HFFc6 (cell line): ENCODE results near the gene SMIM11. TPM values are rescaled to one million over a fixed set of nuclear protein-coding genes. Genes with fewer than 3 reads are reported as not detected.
A peak's percentile ranks its signal among the peaks of the same experiment; 100 is the strongest.
"Not testable (repeated sequence)": the region's sequence is repeated elsewhere in the genome, so short reads cannot be mapped to it uniquely, and the experiment has no call there.

ENCODE experiments used
- DNase-seq: peaks from one replicate; pipeline ENCODE4 v3.0.0-alpha.2; 2018
- H3K27ac Mint-ChIP-seq: 2 replicates; pipeline ENCODE4 v1.8.0; 2020; ENCODE audit warnings: mild to moderate bottlenecking, mixed read lengths
- H3K27me3 Mint-ChIP-seq: 2 replicates; pipeline ENCODE4 v1.8.0; 2021; ENCODE audit warnings: mild to moderate bottlenecking, moderate library complexity, mixed read lengths; ENCODE audit not compliant: insufficient read depth
- H3K36me3 Mint-ChIP-seq: 2 replicates; pipeline ENCODE4 v1.8.0; 2021; ENCODE audit warnings: low read depth, mixed read lengths
- H3K4me1 Mint-ChIP-seq: 2 replicates; pipeline ENCODE4 v1.8.0; 2020; ENCODE audit warnings: low read depth, mixed read lengths
- H3K4me3 Mint-ChIP-seq: 2 replicates; pipeline ENCODE4 v1.8.0; 2020; ENCODE audit warnings: mild to moderate bottlenecking, moderate library complexity, mixed read lengths
- H3K9me3 Mint-ChIP-seq: 2 replicates; pipeline ENCODE4 v1.8.0; 2020; ENCODE audit warnings: mild to moderate bottlenecking, mixed read lengths
- long read RNA-seq: library from polyadenylated mRNA; unstranded; transcript quantifications from one replicate; pipeline ENCODE4 v2.0.0, GENCODE V29; 2019
- total RNA-seq, 6 experiments: library from RNA; stranded (reverse); fragmentation: NEBNext Ultra II Directional; extraction: Animal tissue kit (Norgen Biotek cat#: 25700); gene quantifications; 2 replicates in 1 of 6; 3 replicates in 5 of 6; pipeline ENCODE4 v1.2.3, GENCODE V29; 2021
- TF ChIP-seq, protein P1 (sequence below): fragments of 200-600 bp; sonication (generic); IDR thresholded peaks from 2 replicates; pipeline ENCODE4 v1.5.0; 2021; ENCODE audit warnings: antibody characterized with exemption, mild to moderate bottlenecking

Gene SMIM11, protein sequence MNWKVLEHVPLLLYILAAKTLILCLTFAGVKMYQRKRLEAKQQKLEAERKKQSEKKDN
- total RNA-seq = 10 to 100 TPM in 3 of 6 experiments, 1 to 10 TPM in 3; 3.1 to 18.6 (median 10.2) TPM
- long read RNA-seq, transcript SMIM11A-201 (4 exons, 850 nt) = major isoform, 9 of 15 reads
- long read RNA-seq, partial matches to known transcripts = 5 of 15 reads
- long read RNA-seq, other reads (novel, unspliced or antisense) = 0 of 15 reads

DNA sequence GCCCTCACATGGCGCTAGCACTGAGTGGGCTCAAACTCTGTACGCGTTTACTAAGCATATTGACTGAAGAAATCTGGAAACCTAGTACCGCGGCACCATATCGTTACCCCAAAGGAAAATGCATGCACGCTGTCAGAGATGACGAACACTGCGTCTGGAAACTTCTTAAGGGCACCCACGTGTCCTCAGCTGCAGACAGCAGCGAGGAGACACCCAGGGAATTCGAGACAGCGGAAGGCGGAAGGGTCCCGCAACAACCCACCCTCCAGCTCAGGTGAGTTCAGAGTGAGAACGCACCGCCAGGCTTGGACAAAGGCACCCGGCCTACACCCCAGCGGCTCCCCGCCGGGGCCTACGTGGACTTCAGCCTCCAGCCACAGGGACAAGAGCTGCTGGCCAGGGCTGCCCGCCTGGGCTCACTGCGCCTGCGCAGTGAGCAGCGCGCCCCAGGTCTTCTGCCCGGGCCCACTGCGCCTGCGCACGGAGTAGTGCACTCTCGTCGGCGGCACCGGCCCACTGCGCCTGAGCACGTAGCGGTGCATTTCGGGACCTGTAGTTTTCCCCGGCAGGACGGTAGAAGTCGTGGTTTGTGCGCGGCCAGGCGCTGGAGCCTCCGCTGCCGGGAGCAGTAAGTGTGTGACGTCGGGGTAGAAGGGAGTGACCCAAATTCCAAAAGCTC, at the start of gene SMIM11:
TSS of gene SMIM11 (plus strand) at position 568 of the 679 bp plus-strand sequence. CDS start 3,998 bp downstream, outside the sequence.
- not testable (repeated sequence) for H3K4me3 Mint-ChIP-seq, H3K9me3 Mint-ChIP-seq, H3K4me1 Mint-ChIP-seq, H3K27me3 Mint-ChIP-seq, DNase-seq, H3K36me3 Mint-ChIP-seq, H3K27ac Mint-ChIP-seq

DNA sequence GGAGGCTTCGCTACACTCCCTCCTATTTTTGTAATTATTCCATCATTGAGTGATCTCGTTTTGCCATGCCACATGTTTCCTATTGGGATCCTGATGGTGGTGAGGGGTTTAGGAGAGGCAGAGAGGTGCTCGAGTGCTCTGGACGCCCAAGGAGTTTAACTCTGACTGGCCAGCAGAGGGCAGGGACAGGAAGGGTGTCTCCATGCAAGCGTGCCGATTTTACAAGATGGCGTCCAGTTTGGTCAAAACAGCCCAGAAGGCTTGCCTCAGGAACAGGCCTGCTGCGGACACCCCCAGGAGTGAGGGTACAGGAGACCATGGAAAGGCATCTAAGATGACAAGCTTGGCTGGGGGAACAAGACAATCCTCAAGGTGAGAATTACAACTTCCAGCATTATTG, 45.3 kb upstream of the SMIM11 start:
- Mint-ChIP-seq H3K27ac (no peak overlapping the region), H3K9me3 (no peaks in the 10 kb centered on the region), H3K27me3 (peaks cover 9% of the 10 kb centered on the region), H3K36me3 (0 out of 2 replicates have a peak, but pooled peaks cover 5% of the 10 kb centered on the region), H3K4me1 (peaks cover 20% of the 10 kb centered on the region), H3K4me3 (no peak overlapping the region)
- TF ChIP-seq, protein P1, sequence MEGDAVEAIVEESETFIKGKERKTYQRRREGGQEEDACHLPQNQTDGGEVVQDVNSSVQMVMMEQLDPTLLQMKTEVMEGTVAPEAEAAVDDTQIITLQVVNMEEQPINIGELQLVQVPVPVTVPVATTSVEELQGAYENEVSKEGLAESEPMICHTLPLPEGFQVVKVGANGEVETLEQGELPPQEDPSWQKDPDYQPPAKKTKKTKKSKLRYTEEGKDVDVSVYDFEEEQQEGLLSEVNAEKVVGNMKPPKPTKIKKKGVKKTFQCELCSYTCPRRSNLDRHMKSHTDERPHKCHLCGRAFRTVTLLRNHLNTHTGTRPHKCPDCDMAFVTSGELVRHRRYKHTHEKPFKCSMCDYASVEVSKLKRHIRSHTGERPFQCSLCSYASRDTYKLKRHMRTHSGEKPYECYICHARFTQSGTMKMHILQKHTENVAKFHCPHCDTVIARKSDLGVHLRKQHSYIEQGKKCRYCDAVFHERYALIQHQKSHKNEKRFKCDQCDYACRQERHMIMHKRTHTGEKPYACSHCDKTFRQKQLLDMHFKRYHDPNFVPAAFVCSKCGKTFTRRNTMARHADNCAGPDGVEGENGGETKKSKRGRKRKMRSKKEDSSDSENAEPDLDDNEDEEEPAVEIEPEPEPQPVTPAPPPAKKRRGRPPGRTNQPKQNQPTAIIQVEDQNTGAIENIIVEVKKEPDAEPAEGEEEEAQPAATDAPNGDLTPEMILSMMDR = peak; percentile 33
- DNase-seq = no peak

DNA sequence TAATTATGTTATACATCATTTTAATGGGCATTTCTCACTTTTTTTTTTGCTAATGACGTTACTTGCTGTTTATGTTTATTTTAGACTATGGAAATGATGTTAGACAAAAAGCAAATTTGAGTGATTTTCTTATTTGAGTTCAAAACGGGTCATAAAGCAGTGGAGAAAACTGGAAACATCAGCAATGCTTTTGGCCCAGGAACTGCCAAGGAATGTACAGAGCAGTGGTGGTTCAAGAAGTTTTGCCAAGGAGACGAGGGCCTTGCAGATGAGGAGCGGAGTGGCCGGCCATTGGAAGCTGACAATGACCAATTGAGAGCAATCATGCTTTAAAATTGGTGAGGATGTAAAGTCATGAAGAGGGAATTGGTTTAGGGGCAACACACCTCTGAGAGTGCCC, 43.6 kb upstream of the SMIM11 start:
- TF ChIP-seq, protein P1 = no peak
- Mint-ChIP-seq H3K27ac (no peak overlapping the region), H3K9me3 (no peaks in the 10 kb centered on the region), H3K4me3 (no peak overlapping the region), H3K36me3 (0 out of 2 replicates have a peak, but pooled peaks cover 5% of the 10 kb centered on the region), H3K27me3 (peaks cover 14% of the 10 kb centered on the region), H3K4me1 (peaks cover 31% of the 10 kb centered on the region)
- no peak for DNase-seq

DNA sequence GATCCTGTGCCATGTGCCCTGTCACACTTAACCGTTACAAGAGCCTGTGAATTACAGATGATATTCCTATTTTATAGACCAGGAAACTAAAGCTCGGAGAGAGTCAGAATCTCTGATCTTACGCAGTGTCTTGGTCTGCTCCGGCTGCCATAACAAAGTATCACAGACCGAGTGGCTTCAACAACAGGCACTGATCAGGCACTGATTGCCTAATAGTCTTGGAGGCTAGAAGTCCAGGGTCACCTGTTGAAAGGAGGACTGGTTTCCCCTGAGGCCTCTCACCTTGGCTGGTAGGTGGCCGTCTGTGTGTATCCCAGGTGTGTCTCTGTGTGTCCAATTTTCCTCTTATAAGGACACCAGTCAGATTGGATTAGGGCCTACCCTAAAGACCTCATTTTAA, 43.0 kb upstream of the SMIM11 start:
- no peak for DNase-seq
- no peak overlapping the region for H3K4me3 Mint-ChIP-seq
- 0 out of 2 replicates have a peak, but pooled peaks cover 5% of the 10 kb centered on the region for H3K36me3 Mint-ChIP-seq
- TF ChIP-seq, protein P1 = no peak
- no peak overlapping the region for H3K27ac Mint-ChIP-seq
- H3K4me1 Mint-ChIP-seq = peaks cover 35% of the 10 kb centered on the region
- H3K27me3 Mint-ChIP-seq = peaks cover 13% of the 10 kb centered on the region
- no peaks in the 10 kb centered on the region for H3K9me3 Mint-ChIP-seq

DNA sequence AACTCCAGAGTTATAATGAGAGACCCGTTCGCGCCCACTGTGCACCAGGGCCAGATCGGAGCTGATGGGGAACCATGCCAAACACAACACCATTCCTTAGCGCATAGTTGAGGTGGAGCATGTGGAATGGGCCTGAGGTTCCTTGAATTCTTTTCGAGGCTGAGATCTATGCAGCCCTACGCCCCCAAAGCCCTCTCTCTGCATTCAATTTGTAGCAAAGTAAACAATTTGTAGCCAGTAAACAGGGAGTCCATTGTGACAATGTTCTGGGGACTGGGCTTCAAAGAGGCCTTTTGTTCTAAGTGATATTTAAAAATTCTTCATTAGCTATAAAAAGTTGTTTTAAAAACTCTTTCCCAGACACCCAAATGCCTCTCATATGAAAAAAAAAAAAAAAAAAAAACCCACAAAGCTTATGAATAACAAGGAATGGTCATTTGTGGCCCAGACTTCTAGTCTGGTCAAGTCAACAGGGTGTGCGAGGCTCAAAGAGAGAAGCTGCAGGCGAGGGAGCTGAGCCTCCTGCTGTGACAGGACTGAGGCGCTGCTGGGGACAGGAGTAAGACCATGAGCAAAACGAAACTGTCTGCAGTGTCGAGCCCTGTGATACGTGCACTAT, 42.1 kb upstream of the SMIM11 start:
- H3K27ac Mint-ChIP-seq = peak overlapping the region; percentile 40; the same call in 1 of the 2 replicates
- H3K4me3 Mint-ChIP-seq = peak overlapping the region; percentile 80
- H3K9me3 Mint-ChIP-seq = no peaks in the 10 kb centered on the region
- peaks cover 35% of the 10 kb centered on the region for H3K4me1 Mint-ChIP-seq
- TF ChIP-seq, protein P1 = no peak
- 0 out of 2 replicates have a peak, but pooled peaks cover 5% of the 10 kb centered on the region for H3K36me3 Mint-ChIP-seq
- peak; percentile 36 for DNase-seq
- peaks cover 18% of the 10 kb centered on the region for H3K27me3 Mint-ChIP-seq

DNA sequence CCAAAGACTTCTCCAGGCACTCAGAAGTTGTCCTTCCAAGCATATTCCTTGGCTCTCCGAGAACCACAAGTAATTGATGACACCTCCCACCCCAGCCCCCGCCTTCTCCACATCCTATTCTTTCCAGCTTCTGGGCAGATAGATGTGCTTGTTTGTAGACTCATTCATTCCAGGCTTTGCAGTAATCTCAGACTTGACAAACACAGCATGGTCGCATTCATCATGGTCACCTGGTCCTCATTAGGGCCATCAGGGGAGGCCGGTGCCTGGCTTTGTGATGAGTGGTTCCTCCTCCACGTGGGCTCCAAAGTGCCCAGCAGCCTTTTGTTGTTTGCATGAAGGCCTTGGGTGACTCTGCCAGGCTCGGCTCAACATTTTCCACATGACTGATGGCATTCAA, 40.0 kb upstream of the SMIM11 start:
- H3K27ac Mint-ChIP-seq = no peak overlapping the region
- DNase-seq = peak; percentile 55
- H3K9me3 Mint-ChIP-seq = no peaks in the 10 kb centered on the region
- TF ChIP-seq, protein P1 = no peak
- no peak overlapping the region for H3K4me3 Mint-ChIP-seq
- no peaks in the 10 kb centered on the region for H3K36me3 Mint-ChIP-seq
- peaks cover 35% of the 10 kb centered on the region for H3K4me1 Mint-ChIP-seq
- peaks cover 28% of the 10 kb centered on the region for H3K27me3 Mint-ChIP-seq
